ENCODE measurements around the gene SHC3.

Gene SHC3

DNA sequence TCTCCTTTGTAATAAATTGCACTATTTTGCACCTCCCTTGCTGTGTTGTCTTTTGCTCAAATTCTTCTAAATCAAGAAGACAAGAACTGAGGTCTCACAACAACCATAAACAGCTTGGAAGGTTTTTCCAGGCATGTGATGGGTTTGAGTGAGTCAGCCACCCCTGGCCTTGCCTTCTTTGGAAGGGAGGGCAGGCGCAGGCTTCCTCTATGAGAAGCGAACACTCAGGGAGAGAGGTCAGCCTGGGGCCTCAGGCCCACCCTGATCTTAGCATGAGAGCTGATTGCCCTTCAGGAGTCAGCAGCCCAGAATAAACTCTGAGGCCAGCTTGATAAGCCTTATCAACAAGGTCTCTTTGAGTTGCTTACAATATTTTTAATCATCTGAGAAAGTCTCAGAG is 155.7 kb downstream of the SHC3 start:
- no peak for DNase-seq (ENCODE audit: low spot score)

- no peak for DNase-seq (ENCODE audit: low spot score)
Observed at GRCh38 chr9:89022001-89022759, 156.4 kb downstream of the SHC3 start.

DNA sequence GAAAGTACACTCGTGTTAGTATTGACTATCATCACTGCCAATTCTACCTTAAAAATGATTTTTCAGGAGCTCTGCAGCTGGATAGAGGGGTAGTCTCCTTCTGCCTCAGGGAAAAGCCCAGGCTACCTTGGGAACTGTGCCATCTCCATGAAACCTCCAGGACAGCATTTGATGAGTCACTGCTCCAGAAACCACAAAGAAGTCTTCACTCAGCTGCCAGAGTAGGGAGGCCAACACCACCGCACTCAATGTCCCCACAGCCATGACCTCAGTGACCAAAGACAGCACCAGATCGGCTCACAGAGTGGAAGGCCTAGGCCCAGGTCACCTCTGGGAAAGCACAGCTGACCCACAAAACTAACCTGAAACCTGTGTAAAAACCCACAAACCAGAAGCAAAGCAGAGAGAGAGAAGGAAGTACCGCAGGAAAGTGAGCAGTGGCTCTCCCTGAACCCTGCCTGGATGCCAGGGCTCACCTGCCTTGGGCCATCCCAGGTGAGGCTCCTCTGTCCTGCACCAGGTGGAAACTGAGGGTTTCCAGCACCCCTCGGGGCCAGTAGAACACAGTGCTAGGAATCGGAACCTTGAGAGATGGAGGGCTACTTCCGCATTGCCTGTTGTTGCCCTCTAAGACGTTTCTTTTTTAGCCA is 157.3 kb downstream of the SHC3 start:
- DNase-seq (ENCODE audit: low spot score), result no peak

GRCh38 chr9:89020754-89021153 is 157.9 kb downstream of the SHC3 start:
- no peak for DNase-seq (ENCODE audit: low spot score)

- no peak for DNase-seq (ENCODE audit: low spot score)
Observed at GRCh38 chr9:89015336-89015735, 163.3 kb downstream of the SHC3 start.

DNA sequence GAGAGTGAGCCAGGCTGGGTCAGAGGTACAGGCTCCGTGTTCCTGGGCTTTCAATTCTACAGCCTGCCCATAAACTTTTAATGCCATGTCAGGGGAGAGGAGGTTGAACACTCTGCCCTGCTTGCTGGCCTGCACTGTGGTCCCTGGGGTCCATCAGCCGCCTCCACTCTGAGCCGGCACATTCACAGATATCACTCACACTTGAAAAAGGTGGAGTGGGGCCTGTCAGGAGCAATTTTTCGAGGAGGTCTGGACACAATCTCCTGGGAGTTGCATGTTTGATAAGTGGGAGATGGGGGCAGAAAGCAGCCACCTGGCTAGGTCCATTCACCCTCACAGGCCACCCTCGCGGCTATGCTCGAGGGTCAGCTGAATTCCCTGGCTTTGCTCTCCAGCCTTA is 164.5 kb downstream of the SHC3 start:
- no peak for DNase-seq (ENCODE audit: low spot score)

DNA sequence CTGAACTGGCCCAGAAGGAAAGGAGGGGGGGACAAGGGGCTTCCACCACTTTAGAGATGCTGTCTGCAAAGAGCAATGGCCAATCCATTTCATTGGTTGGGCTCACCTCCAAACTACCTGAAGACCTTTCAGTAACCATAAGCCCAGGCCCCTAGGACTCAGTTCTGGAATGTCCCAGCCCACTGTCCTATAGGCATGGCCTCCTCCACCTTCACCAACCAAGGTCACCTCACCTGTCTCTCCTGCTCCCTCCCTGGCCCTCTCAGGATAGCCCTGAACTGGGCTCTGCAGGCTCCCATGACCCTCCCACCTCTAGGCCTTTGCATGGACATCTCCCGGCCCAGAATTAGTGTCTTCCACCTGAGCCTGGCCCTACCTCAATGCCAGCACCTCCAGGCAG is 165.0 kb downstream of the SHC3 start:
- DNase-seq (ENCODE audit: low spot score), result no peak

DNA sequence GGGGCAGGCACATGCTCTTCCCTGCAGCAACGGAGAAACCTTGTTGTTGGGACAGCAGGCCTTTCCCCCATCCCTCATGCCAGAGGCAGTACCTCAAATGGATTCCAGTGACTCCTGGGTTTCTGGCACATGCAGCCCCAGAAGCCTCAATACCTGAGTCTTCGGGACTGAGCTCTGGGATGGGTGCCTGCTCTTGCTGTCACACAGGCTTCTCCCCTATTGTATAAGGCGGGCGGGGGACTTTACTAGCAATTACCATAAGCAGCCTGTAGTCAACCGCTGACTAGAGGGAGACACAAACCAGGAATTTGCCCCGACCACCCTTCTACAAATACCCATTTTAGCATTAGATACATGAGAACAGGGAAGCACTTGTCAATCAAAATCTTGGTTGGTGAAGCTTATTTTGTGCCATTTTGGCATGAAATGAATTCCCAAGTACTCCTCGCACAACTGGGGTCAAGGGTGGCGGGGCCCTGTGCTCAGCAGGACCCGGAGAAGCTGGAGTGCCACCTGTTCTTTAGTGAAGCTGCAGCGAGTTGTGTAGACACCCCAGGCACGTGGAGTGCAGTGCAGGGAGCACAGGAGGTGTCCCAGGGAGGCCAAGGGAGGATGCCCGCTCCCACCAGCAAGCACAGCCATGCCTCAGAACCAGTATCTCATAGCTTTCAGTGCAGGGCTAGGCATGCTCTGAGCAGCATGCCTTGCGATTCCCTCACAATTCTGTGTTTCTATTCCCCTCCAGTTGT is 166.2 kb downstream of the SHC3 start:
- no peak for DNase-seq (ENCODE audit: low spot score)

DNA sequence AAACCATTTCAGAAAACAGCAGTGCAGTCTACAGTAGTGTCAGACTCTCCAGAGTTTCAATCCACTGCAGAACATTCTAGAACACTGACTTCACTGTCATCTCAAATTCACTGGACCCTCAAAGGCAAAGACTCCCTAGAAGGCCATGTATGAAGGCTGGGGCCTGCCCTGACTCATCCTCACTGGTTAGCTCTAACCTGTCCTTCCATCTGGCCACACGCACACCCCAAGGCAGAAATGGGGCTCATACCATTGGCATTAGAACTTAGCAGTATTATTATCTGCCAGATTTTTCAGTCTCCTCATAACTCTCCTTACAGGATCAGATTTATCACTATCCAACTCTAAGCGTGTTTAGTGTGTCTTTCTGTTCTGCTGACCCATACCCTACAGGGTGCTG is 166.9 kb downstream of the SHC3 start:
- DNase-seq (ENCODE audit: low spot score), result no peak

GRCh38 chr9:89010526-89011111 is 168.0 kb downstream of the SHC3 start:
- DNase-seq (ENCODE audit: low spot score), result no peak

DNA sequence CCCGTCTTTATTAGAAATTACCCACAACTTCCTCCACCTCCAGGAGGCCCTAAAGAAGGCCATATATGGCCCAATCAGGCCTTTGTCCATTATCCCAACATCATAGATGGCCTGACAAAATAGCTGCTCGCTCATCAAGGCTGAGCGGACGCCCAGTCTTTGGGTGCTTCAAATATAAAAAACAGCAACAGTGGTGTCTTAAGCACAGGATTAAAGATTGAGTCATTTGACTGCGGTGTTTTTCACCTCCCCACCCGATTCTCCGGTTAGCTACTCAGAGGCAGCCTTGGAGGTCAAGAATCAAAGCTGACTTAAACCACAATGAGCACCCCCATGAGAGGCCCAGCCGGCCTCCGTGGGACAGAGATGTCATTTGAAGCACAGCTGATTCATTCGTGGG is 168.6 kb downstream of the SHC3 start:
- DNase-seq (ENCODE audit: low spot score), result no peak

DNA sequence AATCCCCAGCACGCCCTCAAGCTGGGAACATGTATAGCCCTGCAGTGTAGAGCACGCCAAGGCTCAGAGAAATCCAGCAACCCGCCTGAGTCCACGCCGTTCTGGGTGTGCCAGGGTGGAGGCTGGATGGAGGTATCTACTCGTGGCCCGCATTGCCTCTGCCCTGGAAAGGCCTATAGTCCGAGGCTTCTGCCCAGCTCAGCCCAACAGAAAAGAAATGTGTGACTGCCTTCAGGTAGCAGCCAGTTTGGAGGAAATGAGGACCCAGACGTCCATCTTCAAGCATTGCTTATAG is 169.1 kb downstream of the SHC3 start:
- no peak for DNase-seq (ENCODE audit: low spot score)

- no peak for DNase-seq (ENCODE audit: low spot score)
Observed at GRCh38 chr9:89008744-89009545, 169.7 kb downstream of the SHC3 start.

- DNase-seq (ENCODE audit: low spot score), result no peak
Observed at GRCh38 chr9:89008055-89008743, 170.4 kb downstream of the SHC3 start.

- DNase-seq (ENCODE audit: low spot score), result no peak
Observed at GRCh38 chr9:89006996-89007967, 171.3 kb downstream of the SHC3 start.

DNA sequence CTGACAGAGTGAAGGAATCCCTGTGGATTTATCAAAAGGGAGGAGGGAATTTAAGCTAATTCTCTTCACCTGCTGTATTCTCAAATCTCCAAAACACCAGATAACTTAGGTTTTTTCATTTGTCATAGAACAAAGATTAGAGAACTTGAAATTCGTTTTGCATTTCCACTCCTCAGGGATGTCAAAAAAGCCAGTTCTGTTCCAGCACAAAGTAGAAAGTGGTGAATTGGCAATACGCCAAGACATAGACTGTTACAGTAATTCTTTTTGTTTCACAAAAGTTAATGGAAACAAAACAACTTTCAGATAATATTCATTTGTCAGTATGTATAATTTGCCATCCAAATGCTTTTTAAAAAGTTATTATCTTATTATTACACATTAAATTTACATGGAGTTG is 172.4 kb downstream of the SHC3 start:
- DNase-seq (ENCODE audit: low spot score), result no peak

- DNase-seq (ENCODE audit: low spot score), result no peak
Observed at GRCh38 chr9:89005323-89005722, 173.3 kb downstream of the SHC3 start.

GRCh38 chr9:89002987-89003386 is 175.6 kb downstream of the SHC3 start:
- no peak for DNase-seq (ENCODE audit: low spot score)

DNA sequence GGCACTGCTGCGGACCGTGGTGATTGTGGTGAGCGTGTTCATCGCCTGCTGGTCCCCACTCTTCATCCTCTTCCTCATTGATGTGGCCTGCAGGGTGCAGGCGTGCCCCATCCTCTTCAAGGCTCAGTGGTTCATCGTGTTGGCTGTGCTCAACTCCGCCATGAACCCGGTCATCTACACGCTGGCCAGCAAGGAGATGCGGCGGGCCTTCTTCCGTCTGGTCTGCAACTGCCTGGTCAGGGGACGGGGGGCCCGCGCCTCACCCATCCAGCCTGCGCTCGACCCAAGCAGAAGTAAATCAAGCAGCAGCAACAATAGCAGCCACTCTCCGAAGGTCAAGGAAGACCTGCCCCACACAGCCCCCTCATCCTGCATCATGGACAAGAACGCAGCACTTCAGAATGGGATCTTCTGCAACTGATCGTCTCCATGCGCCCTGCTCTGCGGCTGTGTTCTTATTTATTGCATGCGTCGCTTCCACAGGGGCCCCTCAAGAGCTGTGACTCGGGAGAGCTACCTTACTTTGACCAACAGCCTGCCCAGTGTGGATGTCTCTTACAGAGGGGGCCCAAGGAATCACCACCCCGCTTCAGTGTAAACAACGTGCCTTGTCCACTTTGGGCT is 176.6 kb downstream of the SHC3 start:
- no peak for DNase-seq (ENCODE audit: low spot score)
